Thyroid gland (tissue), 4 donors: Measurements from ENCODE around the gene TGFBR1. TPM values are rescaled to one million over a fixed set of nuclear protein-coding genes. Genes with fewer than 3 reads are reported as not detected.

Experiments
- DNase-seq, 2 donors: peaks; one replicate each; pipeline ENCODE4 v3.0.0-alpha.2; 2019
- H3K27ac ChIP-seq, 3 donors: fragments of 200-600 bp; sonication (generic); 1 replicate in 2 of 3; 2 replicates in 1 of 3; pipeline ENCODE4 v1.5.1; 2016 to 2019; ENCODE audit warnings: mild to moderate bottlenecking in 1 of 3, moderate library complexity in 1 of 3
- H3K27me3 ChIP-seq: fragments of 200-600 bp; sonication (generic); one replicate; pipeline ENCODE4 v1.5.1; 2019
- H3K36me3 ChIP-seq, 2 donors: fragments of 200-600 bp; sonication (generic); one replicate each; pipeline ENCODE4 v1.5.1; 2016 to 2019
- H3K4me1 ChIP-seq, 2 donors: fragments of 200-600 bp; sonication (generic); one replicate each; pipeline ENCODE4 v1.5.1; 2017 to 2019
- H3K4me3 ChIP-seq, 3 donors: fragments of 200-600 bp; sonication (generic); replicated peaks in 1 of 3; 1 replicate in 2 of 3; 2 replicates in 1 of 3; pipeline ENCODE4 v1.5.1; 2016; ENCODE audit warnings: mild to moderate bottlenecking in 1 of 3
- H3K9me3 ChIP-seq: fragments of 200-600 bp; sonication (generic); one replicate; pipeline ENCODE4 v1.5.1; 2017
- CTCF ChIP-seq, 6 experiments: fragments of 200-600 bp in 3 of 6; fragments of 450-650 bp in 3 of 6; sonication (generic) in 3 of 6; IDR thresholded peaks; one replicate each; pipeline ENCODE4 v1.5.1; 2016 to 2019; ENCODE audit warnings: antibody characterized with exemption in 6 of 6, mild to moderate bottlenecking in 2 of 6, inconsistent platforms in 1 of 6, moderate library complexity in 1 of 6
- POLR2A ChIP-seq, 2 donors: fragments of 450-650 bp; IDR thresholded peaks; one replicate each; pipeline ENCODE4 v1.6.1; 2017; ENCODE audit warnings: antibody characterized with exemption in 2 of 2, mild to moderate bottlenecking in 2 of 2, moderate library complexity in 1 of 2
- WGBS, 2 donors: methylation state at CpG; one replicate each; pipeline ENCODE4 v1.1.5; 2017; 5-methylcytosine and 5-hydroxymethylcytosine counted together
- intact Hi-C: fragments of 100-400 bp; cut with DNase I; formaldehyde crosslinking; loops from one replicate; pipeline ENCODE4 v1.15.1; 2023
- total RNA-seq, 4 donors: library from RNA; depleted of rRNA; stranded (reverse); fragments of >200 nt; gene quantifications; one replicate each; pipeline ENCODE4 v1.2.3, GENCODE V29; 2016

Gene TGFBR1
- total RNA-seq, 4 donors from 2014 or later: 18.6 to 36.7 (median 28.5) TPM

GRCh38 chr9:99118782-99119466 lies 14.0 kb downstream of the TGFBR1 start:
- TF ChIP-seq CTCF (IDR thresholded peaks at IDR 0.05) (no peak), POLR2A (IDR thresholded peaks at IDR 0.05) (no peak)
- Histone ChIP-seq H3K27me3 (no peaks in the 10 kb centered on the region), H3K27ac (no peak overlapping the region), H3K4me3 (no peak overlapping the region), H3K36me3 (no peaks in the 10 kb centered on the region), H3K4me1 (peaks cover 1 to 3% of the 10 kb centered on the region in 2 donors), H3K9me3 (no peaks in the 10 kb centered on the region)
- intact Hi-C loops: no loop called here
- WGBS, 2 donors: 89 to 95% methylated on average over 7 of the region's 7 CpGs
- DNase-seq: no peak

DNA sequence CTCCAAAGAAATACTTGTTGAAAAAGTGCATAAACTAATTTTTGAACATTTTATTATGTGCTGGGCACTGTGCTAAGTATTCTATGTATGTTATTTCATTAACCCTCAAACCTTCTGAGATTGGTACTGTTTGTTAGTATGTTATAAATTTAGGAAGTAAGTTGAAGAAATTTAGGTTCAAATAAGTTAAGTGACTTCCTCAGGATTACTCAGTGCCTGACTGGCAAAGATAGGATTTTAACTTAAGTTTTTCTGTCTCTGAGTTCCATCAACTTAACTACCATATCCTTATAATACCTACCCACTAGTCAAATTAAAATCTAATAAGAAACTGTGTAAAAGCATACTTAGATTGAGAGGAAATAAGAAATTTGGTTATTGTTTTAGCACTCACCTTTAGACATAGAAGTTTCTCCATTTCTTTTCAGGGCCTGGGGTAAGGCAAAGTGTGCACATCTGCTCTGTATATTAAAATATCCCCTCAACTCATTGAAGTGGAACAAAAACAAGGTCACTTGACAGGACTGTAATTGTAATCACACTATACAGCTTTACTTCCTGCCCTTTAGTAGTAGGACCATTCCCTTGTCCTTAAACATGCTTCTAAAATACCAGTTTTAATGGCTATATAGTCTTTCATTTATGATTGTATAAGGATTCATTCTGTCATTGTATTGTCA lies 15.2 kb downstream of the TGFBR1 start:
- H3K27me3 ChIP-seq: no peaks in the 10 kb centered on the region
- H3K4me1 ChIP-seq: no peaks in the 10 kb centered on the region
- no peak overlapping the region for H3K4me3 ChIP-seq
- no peak for DNase-seq
- intact Hi-C loops: loop anchor here (10.0 kb wide), 1 partner anchor 115 kb away; no protein-coding TSS in a partner anchor
- TF ChIP-seq CTCF (IDR thresholded peaks at IDR 0.05): no peak
- no peak overlapping the region for H3K27ac ChIP-seq
- no peaks in the 10 kb centered on the region for H3K36me3 ChIP-seq
- H3K9me3 ChIP-seq: no peaks in the 10 kb centered on the region

- no peak for TF ChIP-seq POLR2A (IDR thresholded peaks at IDR 0.05)
- no peak for TF ChIP-seq CTCF (IDR thresholded peaks at IDR 0.05)
- Histone ChIP-seq H3K4me1 (no peaks in the 10 kb centered on the region), H3K36me3 (no peaks in the 10 kb centered on the region), H3K4me3 (no peak overlapping the region), H3K27me3 (no peaks in the 10 kb centered on the region), H3K9me3 (no peaks in the 10 kb centered on the region), H3K27ac (no peak overlapping the region)
- intact Hi-C loops: loop anchor here (10.0 kb wide), 1 partner anchor 117 kb away; no protein-coding TSS in a partner anchor
- 96 to 100% methylated on average over 1 of the region's 1 CpG for WGBS, 2 donors
- DNase-seq: no peak
These were observed 16.7 kb downstream of the TGFBR1 start for GRCh38 chr9:99121604-99122003.

DNA sequence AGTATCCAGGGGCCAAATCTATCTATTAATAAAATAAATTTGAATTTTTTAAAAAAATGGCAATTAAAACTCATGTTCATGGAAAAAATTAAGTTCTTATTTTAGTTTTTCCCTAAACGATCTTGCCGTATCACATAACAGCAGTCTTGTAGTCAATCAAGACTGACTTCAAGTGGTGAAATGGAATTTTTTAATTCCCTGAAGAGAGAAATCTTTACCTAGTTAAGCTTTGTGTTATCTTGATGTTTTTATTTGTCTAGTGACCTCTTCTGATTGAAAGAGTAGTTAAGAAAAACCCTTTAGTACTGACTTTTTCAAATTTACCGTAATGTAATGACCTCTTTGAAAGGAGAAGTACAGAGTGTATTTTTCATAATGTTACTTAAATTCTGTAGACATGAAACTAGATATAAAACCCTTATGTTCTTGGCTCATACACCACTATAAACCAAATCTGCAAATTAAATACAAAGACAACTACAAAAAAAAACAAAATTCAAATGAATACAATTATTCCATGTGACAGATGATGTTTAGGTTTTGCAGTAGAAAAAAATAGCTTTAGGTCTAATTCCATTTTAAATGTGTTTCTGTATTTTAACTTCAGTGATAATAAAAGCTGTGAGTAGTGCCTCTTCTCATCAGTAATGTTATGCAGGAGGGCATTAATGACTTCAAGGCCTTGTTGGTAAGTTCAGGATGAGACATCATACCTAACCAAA lies 19.8 kb downstream of the TGFBR1 start:
- no peaks in the 10 kb centered on the region for H3K4me1 ChIP-seq
- no peak for TF ChIP-seq POLR2A (IDR thresholded peaks at IDR 0.05)
- 75 to 80% methylated on average over 3 of the region's 3 CpGs for WGBS, 2 donors
- H3K9me3 ChIP-seq: no peaks in the 10 kb centered on the region
- no peaks in the 10 kb centered on the region for H3K27me3 ChIP-seq
- DNase-seq: no peak
- intact Hi-C loops: loop anchor here (10.0 kb wide), 1 partner anchor 120 kb away; no protein-coding TSS in a partner anchor
- no peaks in the 10 kb centered on the region for H3K36me3 ChIP-seq
- no peak overlapping the region for H3K27ac ChIP-seq
- no peak overlapping the region for H3K4me3 ChIP-seq

GRCh38 chr9:99125446-99125845 lies 20.5 kb downstream of the TGFBR1 start:
- no peak overlapping the region for H3K27ac ChIP-seq
- H3K27me3 ChIP-seq: no peaks in the 10 kb centered on the region
- H3K4me3 ChIP-seq: no peak overlapping the region
- H3K9me3 ChIP-seq: no peaks in the 10 kb centered on the region
- 98 to 100% methylated on average over 1 of the region's 1 CpG for WGBS, 2 donors
- DNase-seq: no peak
- TF ChIP-seq POLR2A (IDR thresholded peaks at IDR 0.05) (no peak), CTCF (IDR thresholded peaks at IDR 0.05) (no peak)
- H3K36me3 ChIP-seq: no peaks in the 10 kb centered on the region
- intact Hi-C loops: loop anchor here (10.0 kb wide), 1 partner anchor 121 kb away; no protein-coding TSS in a partner anchor
- H3K4me1 ChIP-seq: no peaks in the 10 kb centered on the region
